ENCODE data around the gene ADPRHL1.

- TF ChIP-seq CTCF (IDR thresholded peaks at IDR 0.05) (no peak), JUN (CRISPR knock-in tag; IDR thresholded peaks at IDR 0.05) (no peak)
These were observed 101.7 kb downstream of the ADPRHL1 start for GRCh38 chr13:113351514-113352026.
